Vagina (tissue), 2 donors: Measurements from ENCODE around the gene BTK.

Experiments used
- POLR2A ChIP-seq, 2 donors: fragments of 450-650 bp; IDR thresholded peaks; one replicate each; pipeline ENCODE4 v1.6.1; 2017; ENCODE audit warnings: antibody characterized with exemption in 2 of 2, mild to moderate bottlenecking in 2 of 2, moderate library complexity in 2 of 2
- TF ChIP-seq, protein P1 (sequence below), 3 experiments: fragments of 450-650 bp in 2 of 3; fragments of 200-600 bp in 1 of 3; sonication (generic) in 1 of 3; IDR thresholded peaks; one replicate each; pipeline ENCODE4 v1.5.1; 2017 to 2019; ENCODE audit warnings: antibody characterized with exemption in 3 of 3, mild to moderate bottlenecking in 2 of 3, moderate library complexity in 2 of 3

DNA sequence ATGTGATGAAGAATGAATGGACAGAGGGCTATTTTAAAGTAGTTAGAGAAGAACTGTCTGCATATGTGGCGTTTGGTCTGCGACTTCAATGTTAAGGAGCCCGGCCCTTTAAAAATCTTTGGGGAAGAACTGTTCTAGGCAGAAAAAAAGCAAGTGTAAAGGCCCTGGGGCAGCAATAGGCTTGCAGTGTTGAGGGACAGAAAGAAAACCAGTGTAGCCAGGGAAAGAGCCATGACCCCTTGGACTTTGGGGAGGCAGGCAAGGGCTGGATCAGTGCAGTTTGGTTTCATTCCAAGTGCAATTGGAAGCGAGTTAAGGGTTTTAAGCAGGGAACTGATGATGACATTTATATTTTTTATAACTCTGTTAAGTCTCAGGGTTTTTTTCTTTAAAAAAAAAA lies 13.8 kb upstream of the BTK start:
- TF ChIP-seq POLR2A (IDR thresholded peaks at IDR 0.05), result no peak
- TF ChIP-seq, protein P1, sequence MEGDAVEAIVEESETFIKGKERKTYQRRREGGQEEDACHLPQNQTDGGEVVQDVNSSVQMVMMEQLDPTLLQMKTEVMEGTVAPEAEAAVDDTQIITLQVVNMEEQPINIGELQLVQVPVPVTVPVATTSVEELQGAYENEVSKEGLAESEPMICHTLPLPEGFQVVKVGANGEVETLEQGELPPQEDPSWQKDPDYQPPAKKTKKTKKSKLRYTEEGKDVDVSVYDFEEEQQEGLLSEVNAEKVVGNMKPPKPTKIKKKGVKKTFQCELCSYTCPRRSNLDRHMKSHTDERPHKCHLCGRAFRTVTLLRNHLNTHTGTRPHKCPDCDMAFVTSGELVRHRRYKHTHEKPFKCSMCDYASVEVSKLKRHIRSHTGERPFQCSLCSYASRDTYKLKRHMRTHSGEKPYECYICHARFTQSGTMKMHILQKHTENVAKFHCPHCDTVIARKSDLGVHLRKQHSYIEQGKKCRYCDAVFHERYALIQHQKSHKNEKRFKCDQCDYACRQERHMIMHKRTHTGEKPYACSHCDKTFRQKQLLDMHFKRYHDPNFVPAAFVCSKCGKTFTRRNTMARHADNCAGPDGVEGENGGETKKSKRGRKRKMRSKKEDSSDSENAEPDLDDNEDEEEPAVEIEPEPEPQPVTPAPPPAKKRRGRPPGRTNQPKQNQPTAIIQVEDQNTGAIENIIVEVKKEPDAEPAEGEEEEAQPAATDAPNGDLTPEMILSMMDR (IDR thresholded peaks at IDR 0.05), result no peak
